Fibroblast of villous mesenchyme (primary cell): ENCODE results near the gene PKD1L1. TPM values are rescaled to one million over a fixed set of nuclear protein-coding genes. Genes with fewer than 3 reads are reported as not detected.

ENCODE experiments used
- DNase-seq: peaks from one replicate; pipeline ENCODE4 v3.0.0-alpha.2; 2010; ENCODE audit warnings: low read depth
- H3K4me3 ChIP-seq: 2 replicates; pipeline ENCODE4 v1.5.1; 2011; ENCODE audit warnings: low read depth, mild to moderate bottlenecking, low read length
- CTCF ChIP-seq: IDR thresholded peaks from 2 replicates; pipeline ENCODE4 v1.5.1; 2012; ENCODE audit warnings: low read depth, mild to moderate bottlenecking, low read length; ENCODE audit not compliant: insufficient read depth
- total RNA-seq: library from RNA; depleted of rRNA; stranded (reverse); fragments of >200 nt; gene quantifications from 2 replicates; pipeline ENCODE4 v1.2.3, GENCODE V29; 2012

PKD1L1 gene
- total RNA-seq, 1 donor = 0.43 TPM

GRCh38 chr7:47968847-47969774 is 20.8 kb upstream of the PKD1L1 start:
- peak; percentile 64 for DNase-seq
- no peak overlapping the region for H3K4me3 ChIP-seq
- peak; percentile 94 for TF ChIP-seq CTCF

- peak; percentile 72 for DNase-seq
- no peak for TF ChIP-seq CTCF
- no peak overlapping the region for H3K4me3 ChIP-seq
These were observed 19.4 kb upstream of the PKD1L1 start for GRCh38 chr7:47967708-47968107.

- DNase-seq = no peak
- no peak for TF ChIP-seq CTCF
- H3K4me3 ChIP-seq = no peak overlapping the region
These were observed 18.9 kb upstream of the PKD1L1 start for GRCh38 chr7:47967123-47967522.

GRCh38 chr7:47965456-47965855 is 17.2 kb upstream of the PKD1L1 start:
- DNase-seq = no peak
- TF ChIP-seq CTCF = no peak
- H3K4me3 ChIP-seq = no peak overlapping the region

- no peak for DNase-seq
- H3K4me3 ChIP-seq = no peak overlapping the region
- TF ChIP-seq CTCF = no peak
These were observed 14.0 kb upstream of the PKD1L1 start for GRCh38 chr7:47962262-47962661.

- TF ChIP-seq CTCF = no peak
- H3K4me3 ChIP-seq = no peak overlapping the region
- DNase-seq = no peak
These were observed 8.9 kb upstream of the PKD1L1 start for GRCh38 chr7:47957156-47957555.
